B cell (primary cell): ENCODE data around the gene C17orf113.

Experiments
- CTCF ChIP-seq: fragments of 200-600 bp; IDR thresholded peaks from one replicate; pipeline ENCODE4 v1.8.0; 2022; ENCODE audit warnings: antibody characterized with exemption, mild to moderate bottlenecking
- EZH2 ChIP-seq: IDR thresholded peaks from 2 replicates; pipeline ENCODE4 v1.6.1; 2012; ENCODE audit warnings: borderline replicate concordance, low read depth, mild to moderate bottlenecking, moderate library complexity, low read length; ENCODE audit not compliant: insufficient read depth, poor library complexity, severe bottlenecking

DNA sequence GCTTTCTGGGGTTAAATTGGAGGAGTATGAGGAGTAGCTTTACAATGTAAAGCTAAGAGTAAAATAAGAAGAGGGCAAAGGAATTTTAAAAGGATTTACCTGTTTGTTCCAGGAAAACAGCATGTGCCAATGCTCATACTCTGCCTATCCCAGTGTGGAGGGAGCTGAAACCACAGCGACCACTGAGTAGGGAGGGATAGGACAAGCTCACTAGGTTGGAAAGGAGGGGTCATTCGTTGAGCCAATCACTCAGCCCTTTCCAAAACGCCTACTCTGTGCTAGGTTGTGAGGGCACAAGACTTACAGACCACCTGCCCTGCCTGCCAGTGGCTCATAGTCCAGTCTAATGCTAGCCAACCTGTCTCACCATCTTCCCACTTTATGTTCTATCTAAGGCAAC lies 32.1 kb downstream of the C17orf113 start:
- TF ChIP-seq CTCF (no peak), EZH2 (no peak)
